GM15510 (cell line): ENCODE measurements around the gene CBARP.

Source experiments
- POLR2A ChIP-seq: IDR thresholded peaks from 3 replicates; pipeline ENCODE4 v1.6.1; 2011; ENCODE audit warnings: borderline replicate concordance; ENCODE audit not compliant: insufficient read length; ENCODE audit errors: extremely low read depth

CBARP gene

GRCh38 chr19:1261798-1262622 is 24.2 kb upstream of the CBARP start:
- TF ChIP-seq POLR2A: no peak

- TF ChIP-seq POLR2A: no peak
Observed at GRCh38 chr19:1261538-1261797, 23.7 kb upstream of the CBARP start.

- TF ChIP-seq POLR2A: peak; percentile 67
Observed at GRCh38 chr19:1260749-1261537, 23.1 kb upstream of the CBARP start.

- no peak for TF ChIP-seq POLR2A
Observed at GRCh38 chr19:1259876-1260748, 22.3 kb upstream of the CBARP start.

GRCh38 chr19:1259206-1259875 is 21.5 kb upstream of the CBARP start:
- peak; percentile 66 for TF ChIP-seq POLR2A

GRCh38 chr19:1258707-1259205 is 21.0 kb upstream of the CBARP start:
- TF ChIP-seq POLR2A: no peak

GRCh38 chr19:1258163-1258492 is 20.3 kb upstream of the CBARP start:
- peak; percentile 24 for TF ChIP-seq POLR2A

GRCh38 chr19:1257475-1258162 is 19.8 kb upstream of the CBARP start:
- TF ChIP-seq POLR2A: no peak

- no peak for TF ChIP-seq POLR2A
Observed at GRCh38 chr19:1256646-1257474, 19.1 kb upstream of the CBARP start.

GRCh38 chr19:1255186-1256161 is 17.7 kb upstream of the CBARP start:
- TF ChIP-seq POLR2A: peak; percentile 3

- peak; percentile 10 for TF ChIP-seq POLR2A
Observed at GRCh38 chr19:1254530-1255185, 16.9 kb upstream of the CBARP start.
